GM19025 (cell line): ENCODE results near the gene RAPGEF5.

Experiments
- ATAC-seq: cut with Tn5 transposase; IDR thresholded peaks from one replicate; pipeline ENCODE4 v1.9.1; 2021; ENCODE audit warnings: mild to moderate bottlenecking, low read depth, moderate library complexity; ENCODE audit not compliant: unreplicated experiment

The RAPGEF5 gene

GRCh38 chr7:22378199-22378980 lies 21.4 kb upstream of the RAPGEF5 start:
- ATAC-seq = no peak

DNA sequence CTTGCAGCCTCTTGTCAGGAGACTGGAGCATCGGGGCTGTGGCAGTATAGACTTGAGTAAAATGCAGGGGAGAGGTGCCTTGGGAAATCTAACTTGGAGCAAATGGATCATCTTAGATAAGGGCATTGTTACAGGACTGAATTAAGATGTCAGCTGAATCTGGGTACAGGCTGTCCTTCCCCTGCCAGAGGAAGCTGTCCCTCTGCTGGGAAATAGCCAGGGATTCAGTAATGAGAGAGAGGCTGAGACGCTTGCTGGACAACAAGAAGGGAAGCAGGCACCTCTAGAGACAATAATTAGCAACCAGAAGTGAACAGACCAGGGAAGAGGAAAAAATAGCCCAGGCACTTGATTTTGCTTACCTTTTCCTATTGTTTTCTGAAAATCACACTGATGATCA lies 20.7 kb upstream of the RAPGEF5 start:
- ATAC-seq = no peak

DNA sequence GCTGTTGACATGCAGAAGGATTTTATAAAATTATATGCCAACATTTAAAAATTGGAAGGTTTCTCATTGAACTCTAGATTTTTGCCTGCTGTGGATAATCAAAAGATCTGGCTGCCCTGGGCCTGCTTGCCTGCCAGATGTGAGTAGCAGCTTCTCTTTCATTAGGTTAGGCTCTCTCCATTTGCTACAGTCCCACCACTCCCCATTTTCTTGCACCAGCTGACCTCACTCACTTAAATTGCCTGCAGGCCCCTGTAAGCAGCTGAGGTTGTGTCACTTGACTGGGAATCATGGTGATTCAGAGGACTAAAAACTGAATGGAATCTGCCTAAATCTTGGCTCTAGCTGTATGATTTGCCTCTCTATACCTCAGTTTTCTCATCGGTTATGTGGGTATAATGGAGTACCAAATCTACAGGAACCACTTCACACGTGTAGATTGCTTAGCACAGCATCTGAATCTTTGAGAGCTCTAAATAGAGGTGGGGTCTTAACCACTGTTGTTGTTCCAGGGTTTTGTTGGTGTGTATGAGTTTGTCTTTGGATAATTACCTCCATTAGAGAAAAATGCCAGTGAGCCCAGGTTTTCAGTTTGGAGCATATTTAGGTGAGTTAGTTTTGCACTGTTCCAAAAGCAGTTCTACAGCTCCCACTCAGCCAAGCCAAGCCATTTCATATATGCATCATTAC lies 18.6 kb upstream of the RAPGEF5 start:
- ATAC-seq = no peak

DNA sequence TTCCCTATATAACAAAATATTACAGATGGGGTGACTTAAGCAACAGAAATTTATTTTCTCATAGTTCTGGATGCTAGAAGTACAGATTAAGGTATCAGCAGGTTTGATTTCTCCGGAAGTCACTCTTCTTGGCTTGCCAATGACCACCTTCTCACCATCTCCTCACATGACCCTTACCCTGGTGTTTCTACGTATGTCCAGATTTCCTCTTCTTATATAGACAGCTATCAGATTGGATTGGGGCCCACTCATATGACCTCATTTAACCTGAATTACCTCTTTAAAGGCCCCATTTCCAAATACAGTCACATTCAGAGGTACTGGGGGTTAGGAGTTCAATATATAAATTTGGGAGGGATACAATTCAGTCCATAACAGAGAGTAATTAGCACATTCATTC lies 17.0 kb upstream of the RAPGEF5 start:
- no peak for ATAC-seq

DNA sequence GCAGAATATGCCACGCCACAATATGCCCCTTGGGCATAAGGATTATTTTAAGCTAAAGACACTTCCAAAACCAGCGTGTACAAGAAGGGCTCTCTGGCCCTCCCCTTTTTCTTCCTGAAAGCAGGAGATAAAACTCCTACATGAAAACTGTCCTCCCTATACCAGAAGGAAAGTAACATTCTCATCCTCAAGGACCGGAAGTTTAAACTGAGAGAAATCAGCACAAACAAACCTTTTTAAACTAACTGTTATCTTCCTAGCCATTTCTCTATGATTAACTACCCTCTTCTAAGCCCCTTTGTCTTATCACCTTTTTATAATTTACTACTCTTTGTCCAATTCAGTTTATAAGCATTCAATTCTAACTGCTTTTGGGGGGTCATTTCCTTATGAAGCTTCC lies 16.4 kb upstream of the RAPGEF5 start:
- ATAC-seq = no peak

DNA sequence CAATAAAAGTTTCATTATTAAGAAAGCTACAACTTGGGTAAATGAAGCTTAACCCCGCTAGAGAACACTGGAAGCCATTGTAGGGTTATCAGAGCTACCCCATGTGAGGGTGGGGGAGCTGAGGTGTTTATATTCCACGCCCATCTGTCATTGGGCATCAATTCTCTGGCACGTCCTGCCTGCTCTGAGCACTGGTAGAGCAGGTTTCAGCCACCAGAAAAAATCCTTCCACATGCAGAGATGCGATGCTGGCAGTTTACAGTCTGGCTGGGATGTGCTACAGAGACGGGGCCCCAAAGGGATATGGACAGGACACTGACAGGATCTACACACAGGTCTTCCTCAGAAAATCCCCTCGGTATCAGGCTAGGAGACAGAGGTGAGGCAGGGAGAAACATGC lies 15.9 kb upstream of the RAPGEF5 start:
- no peak for ATAC-seq

DNA sequence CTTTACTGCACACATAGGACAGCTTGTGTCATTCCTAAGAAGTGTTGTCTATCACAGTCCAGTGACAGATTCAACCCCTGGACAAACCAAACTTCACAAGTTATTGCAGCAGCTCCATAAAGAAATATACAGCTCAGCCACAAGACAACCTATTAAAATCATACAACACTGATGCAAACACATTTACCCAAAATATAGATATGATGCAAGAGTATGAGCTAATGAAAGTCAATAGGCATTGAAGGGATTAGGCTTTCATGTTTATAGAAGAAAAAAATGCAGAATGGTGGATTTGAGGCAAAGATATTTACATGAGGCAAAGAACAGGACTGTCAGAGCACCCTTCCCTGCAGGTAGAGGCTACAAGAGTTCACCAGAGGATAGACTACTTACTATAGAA lies 14.9 kb upstream of the RAPGEF5 start:
- no peak for ATAC-seq

DNA sequence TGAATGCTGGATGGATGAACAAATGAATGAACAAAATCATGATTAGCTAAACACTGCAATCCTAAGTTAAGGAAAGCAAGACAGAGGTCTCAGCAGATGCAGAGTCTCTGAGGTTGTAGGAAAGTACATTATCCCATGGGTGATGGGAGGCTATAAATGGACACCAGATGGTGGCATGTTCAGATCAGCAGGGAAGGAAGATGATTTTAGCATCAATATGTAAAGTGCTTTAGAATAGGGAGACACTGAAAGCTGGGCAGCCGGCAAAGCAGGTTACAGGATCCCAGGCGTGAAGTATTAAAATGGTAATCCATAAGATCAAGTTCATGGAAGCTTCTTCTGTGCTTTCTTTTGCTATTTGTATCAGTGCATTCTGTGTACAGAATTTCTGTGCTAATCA lies 7.9 kb upstream of the RAPGEF5 start:
- no peak for ATAC-seq

GRCh38 chr7:22363756-22364422 lies 6.9 kb upstream of the RAPGEF5 start:
- no peak for ATAC-seq

DNA sequence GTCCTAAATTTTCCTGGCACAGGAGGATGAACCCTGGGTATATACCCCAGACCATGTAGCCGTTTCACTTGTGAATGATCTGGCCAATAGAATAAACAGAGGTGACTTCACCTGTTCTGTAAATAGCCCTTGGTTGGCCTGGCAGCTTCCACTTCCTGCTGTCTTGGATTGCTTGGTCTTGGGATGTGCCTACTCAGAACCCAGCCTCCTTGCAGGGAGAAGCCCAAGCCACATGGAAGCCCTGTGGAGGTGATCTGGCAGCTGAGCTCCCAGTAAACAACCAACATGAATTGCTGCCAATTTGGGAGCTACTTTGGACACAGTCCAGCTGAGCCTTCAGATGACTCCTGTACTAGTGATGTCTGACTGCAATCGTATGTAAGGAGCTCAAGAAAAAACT lies 4.8 kb upstream of the RAPGEF5 start:
- ATAC-seq = no peak

DNA sequence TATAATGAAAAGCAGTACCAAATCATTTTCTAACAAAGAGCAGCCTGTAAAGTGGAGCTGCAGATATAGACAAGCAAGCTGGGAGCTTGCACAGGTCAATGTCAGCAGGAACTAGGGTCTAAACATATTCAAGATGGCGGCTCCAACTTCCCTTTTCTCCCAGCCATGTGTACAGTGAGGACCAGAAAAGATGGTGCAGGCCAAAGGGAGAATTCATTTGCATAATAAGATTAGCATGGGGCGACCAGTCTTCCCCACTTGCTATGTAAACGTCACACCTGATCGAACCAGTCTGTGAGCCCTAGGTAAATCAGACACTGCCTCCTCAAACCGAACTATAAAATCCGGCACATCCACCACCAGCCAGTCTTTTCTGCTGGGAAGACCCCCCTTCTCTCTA lies 4.4 kb upstream of the RAPGEF5 start:
- ATAC-seq = no peak

DNA sequence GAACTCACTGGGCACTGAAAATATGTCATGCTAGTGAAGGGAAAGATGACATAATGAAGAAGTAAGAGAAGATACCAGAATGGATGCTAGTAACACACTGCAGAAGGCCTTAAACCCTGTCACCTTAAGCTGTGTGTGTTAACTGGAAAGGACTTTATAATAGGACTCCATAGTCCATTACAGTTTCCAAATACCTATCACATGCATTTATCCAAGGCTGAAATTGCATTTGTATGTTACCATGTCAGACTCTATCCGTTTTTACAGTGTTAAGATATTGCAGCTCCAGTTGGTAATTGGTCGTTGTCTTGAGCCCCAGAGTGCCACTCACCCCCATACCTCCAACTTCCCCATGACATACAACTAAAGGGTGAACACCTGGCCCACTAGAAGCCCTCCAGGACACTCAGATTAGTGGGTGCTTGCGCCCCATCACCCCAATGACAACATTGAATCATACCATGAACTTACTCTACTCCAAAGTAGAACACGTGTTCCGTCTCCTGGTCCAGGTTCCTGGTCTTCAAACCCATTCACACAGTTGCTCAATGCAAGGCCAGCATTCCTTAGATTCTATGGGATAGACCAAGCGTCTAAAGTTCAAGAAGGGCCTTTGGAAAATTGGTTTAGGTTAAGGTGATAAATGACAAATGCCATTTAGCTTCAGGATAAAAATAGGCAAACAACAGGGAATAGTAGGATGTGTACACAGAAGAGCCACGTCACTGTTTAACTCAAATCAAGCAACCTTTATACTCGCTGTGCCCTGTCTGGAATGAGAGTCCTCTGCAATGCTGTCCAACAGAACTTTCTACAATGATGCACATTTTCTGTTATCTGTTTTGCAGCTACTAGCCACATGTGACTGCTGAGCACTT lies 2.1 kb upstream of the RAPGEF5 start:
- no peak for ATAC-seq

GRCh38 chr7:22357311-22358175 lies 589 bp upstream of the RAPGEF5 start:
- ATAC-seq = no peak

DNA sequence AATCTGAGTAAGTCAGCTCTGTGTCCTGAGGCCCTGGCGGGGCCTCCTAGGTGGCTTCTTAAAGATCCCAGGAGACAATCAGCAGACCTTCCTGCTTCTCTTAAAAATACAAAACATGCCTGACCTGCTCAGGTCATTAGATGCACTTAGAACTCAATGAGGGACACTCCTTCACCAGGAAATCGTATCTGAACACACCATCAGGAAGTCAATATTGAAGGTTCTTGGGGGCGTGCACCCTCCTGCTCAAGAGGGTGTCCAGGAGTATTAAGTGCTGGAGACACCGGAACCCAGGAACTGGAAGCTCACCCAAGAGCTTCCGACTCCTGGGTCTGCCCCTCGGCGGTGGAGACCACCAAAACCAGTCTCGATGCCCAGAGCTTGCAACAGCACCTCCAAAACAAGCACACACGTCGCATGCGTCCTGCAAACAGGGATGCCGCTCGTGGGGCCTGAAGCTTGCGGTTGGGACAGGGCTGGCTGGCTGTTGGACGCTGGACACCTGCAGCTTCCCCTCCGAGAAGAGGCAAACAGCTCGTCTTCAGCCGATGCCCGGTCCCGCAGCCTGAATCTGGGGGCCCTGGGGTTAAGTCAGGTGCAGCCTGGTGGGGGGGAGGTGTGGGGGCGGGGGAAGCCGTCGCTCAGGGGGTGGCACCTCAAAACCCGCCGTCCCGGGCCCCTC lies 803 bp downstream of the RAPGEF5 start:
- peak; percentile 6 for ATAC-seq

DNA sequence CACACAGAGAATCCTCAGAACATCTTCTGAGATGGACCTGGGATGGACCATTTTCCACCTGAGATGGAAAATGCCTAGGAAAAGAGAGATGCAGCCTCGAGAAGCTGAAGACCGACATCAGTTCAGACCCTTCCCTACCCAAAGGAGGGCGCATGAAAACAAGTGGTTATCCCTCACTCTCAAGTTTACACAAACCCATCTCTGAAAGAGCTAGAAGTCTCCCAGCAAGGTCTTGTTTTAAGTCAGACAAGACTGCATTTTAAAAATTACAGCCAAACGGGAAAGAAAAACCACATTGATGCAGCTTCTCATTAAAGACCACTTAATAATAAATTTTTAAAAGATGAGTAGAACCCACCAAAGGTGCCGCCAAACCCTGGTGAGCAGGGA lies 1.3 kb downstream of the RAPGEF5 start:
- ATAC-seq = no peak

GRCh38 chr7:22354462-22354861 lies 2.5 kb downstream of the RAPGEF5 start:
- no peak for ATAC-seq

GRCh38 chr7:22352887-22353286 lies 4.1 kb downstream of the RAPGEF5 start:
- no peak for ATAC-seq

GRCh38 chr7:22351878-22352277 lies 5.1 kb downstream of the RAPGEF5 start:
- ATAC-seq = no peak

- peak; percentile 69 for ATAC-seq
These were observed 5.6 kb downstream of the RAPGEF5 start for GRCh38 chr7:22351329-22351692.
